ENCODE data around the gene PRKCI.

The PRKCI gene

DNA sequence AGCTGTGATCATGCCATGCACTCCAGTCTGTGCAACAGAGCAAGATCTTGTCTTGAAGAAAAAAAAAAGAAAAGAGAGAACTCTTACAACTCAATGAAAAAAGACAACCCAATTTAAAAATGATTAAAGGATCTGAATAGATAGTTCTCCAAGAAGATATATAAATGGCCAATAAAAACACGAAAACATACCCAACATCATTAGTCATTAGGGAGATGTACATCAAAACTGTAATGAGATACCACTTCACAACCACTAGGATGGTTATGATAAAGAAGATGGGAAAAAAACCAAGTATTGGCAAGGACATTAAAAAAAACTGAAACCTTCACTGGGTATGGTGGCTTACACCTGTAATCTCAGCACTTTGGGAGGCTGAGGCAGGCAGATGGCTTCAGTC is 2.4 kb upstream of the PRKCI start:
- peaks cover 23% of the 10 kb centered on the region for H3K79me2 ChIP-seq (ENCODE audit: control insufficient read depth, low read length)
- H3K4me3 ChIP-seq (ENCODE audit: low read length): no peak overlapping the region
- 0 out of 2 replicates have a peak, but pooled peaks cover 3% of the 10 kb centered on the region for H3K9me3 ChIP-seq (ENCODE audit: control insufficient read depth, insufficient read depth, low read length)
- H4K20me1 ChIP-seq (ENCODE audit: control insufficient read depth, insufficient read depth, low read depth, low read length): no peaks in the 10 kb centered on the region
- no peak overlapping the region for H3K4me2 ChIP-seq (ENCODE audit: low read length)
- peaks cover 11% of the 10 kb centered on the region for H3K4me1 ChIP-seq (ENCODE audit: control insufficient read depth, low read length)
- no peaks in the 10 kb centered on the region for H3F3A ChIP-seq (ENCODE audit: control insufficient read depth, insufficient read depth)
- no peaks in the 10 kb centered on the region for H3K9me2 ChIP-seq (replicated peaks; ENCODE audit: control insufficient read depth, low read length)
- H3K36me3 ChIP-seq (ENCODE audit: control insufficient read depth, low read length): no peaks in the 10 kb centered on the region
- no peak for TF ChIP-seq EZH2phosphoT487 (IDR thresholded peaks at IDR 0.05; ENCODE audit: borderline replicate concordance, low read length)
- TF ChIP-seq, protein P1, sequence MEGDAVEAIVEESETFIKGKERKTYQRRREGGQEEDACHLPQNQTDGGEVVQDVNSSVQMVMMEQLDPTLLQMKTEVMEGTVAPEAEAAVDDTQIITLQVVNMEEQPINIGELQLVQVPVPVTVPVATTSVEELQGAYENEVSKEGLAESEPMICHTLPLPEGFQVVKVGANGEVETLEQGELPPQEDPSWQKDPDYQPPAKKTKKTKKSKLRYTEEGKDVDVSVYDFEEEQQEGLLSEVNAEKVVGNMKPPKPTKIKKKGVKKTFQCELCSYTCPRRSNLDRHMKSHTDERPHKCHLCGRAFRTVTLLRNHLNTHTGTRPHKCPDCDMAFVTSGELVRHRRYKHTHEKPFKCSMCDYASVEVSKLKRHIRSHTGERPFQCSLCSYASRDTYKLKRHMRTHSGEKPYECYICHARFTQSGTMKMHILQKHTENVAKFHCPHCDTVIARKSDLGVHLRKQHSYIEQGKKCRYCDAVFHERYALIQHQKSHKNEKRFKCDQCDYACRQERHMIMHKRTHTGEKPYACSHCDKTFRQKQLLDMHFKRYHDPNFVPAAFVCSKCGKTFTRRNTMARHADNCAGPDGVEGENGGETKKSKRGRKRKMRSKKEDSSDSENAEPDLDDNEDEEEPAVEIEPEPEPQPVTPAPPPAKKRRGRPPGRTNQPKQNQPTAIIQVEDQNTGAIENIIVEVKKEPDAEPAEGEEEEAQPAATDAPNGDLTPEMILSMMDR (IDR thresholded peaks at IDR 0.05; ENCODE audit: low read depth, low read length, poor library complexity, severe bottlenecking): no peak
- H3K27me3 ChIP-seq (ENCODE audit: control insufficient read depth, low read length): no peaks in the 10 kb centered on the region
- H3K27ac ChIP-seq (ENCODE audit: low read depth, low read length): no peak overlapping the region

DNA sequence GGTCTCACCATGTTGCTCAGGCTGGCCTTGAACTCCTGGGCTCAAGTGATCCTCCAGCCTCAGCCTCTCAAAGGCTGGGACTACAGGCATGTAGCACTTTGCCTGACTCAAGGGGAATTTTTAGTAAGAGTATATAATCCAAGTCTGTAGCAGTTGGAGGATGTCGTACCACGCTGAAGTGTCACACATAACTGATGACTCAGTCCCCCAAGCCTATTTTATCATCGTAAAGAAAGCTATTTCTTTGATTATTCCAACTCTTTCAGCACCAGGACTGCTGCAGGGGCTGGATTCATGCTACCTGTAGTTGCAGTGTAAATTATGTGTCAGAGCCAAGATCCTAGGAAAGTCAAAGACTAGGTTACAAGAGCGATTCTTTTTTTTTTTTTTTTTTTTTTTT is 1.4 kb upstream of the PRKCI start:
- no peaks in the 10 kb centered on the region for H3K27me3 ChIP-seq (ENCODE audit: control insufficient read depth, low read length)
- TF ChIP-seq, protein P1 (IDR thresholded peaks at IDR 0.05; ENCODE audit: low read depth, low read length, poor library complexity, severe bottlenecking): no peak
- no peak for TF ChIP-seq EZH2phosphoT487 (IDR thresholded peaks at IDR 0.05; ENCODE audit: borderline replicate concordance, low read length)
- H3K27ac ChIP-seq (ENCODE audit: low read depth, low read length): no peak overlapping the region
- H3F3A ChIP-seq (ENCODE audit: control insufficient read depth, insufficient read depth): no peaks in the 10 kb centered on the region
- peaks cover 11% of the 10 kb centered on the region for H3K4me1 ChIP-seq (ENCODE audit: control insufficient read depth, low read length)
- 0 out of 2 replicates have a peak, but pooled peaks cover 3% of the 10 kb centered on the region for H3K9me3 ChIP-seq (ENCODE audit: control insufficient read depth, insufficient read depth, low read length)
- H3K4me3 ChIP-seq (ENCODE audit: low read length): no peak overlapping the region
- H3K79me2 ChIP-seq (ENCODE audit: control insufficient read depth, low read length): peaks cover 30% of the 10 kb centered on the region
- H3K9me2 ChIP-seq (replicated peaks; ENCODE audit: control insufficient read depth, low read length): no peaks in the 10 kb centered on the region
- H4K20me1 ChIP-seq (ENCODE audit: control insufficient read depth, insufficient read depth, low read depth, low read length): no peaks in the 10 kb centered on the region
- H3K36me3 ChIP-seq (ENCODE audit: control insufficient read depth, low read length): no peaks in the 10 kb centered on the region
- H3K4me2 ChIP-seq (ENCODE audit: low read length): no peak overlapping the region

GRCh38 chr3:170222647-170223541 is 670 bp downstream of the PRKCI start:
- Histone ChIP-seq H3K27me3 (ENCODE audit: control insufficient read depth, low read length) (no peaks in the 10 kb centered on the region), H3K9me2 (replicated peaks; ENCODE audit: control insufficient read depth, low read length) (no peaks in the 10 kb centered on the region), H3K9me3 (ENCODE audit: control insufficient read depth, insufficient read depth, low read length) (no peaks in the 10 kb centered on the region), H4K20me1 (ENCODE audit: control insufficient read depth, insufficient read depth, low read depth, low read length) (no peaks in the 10 kb centered on the region), H3K4me2 (ENCODE audit: low read length) (peak overlapping the region; percentile 84), H3K4me1 (ENCODE audit: control insufficient read depth, low read length) (peaks cover 11% of the 10 kb centered on the region), H3K79me2 (ENCODE audit: control insufficient read depth, low read length) (peaks cover 49% of the 10 kb centered on the region), H3K4me3 (ENCODE audit: low read length) (peak overlapping the region; percentile 72), H3K27ac (ENCODE audit: low read depth, low read length) (peak overlapping the region; percentile 49; the same call in 1 of the 2 replicates), H3K36me3 (ENCODE audit: control insufficient read depth, low read length) (no peaks in the 10 kb centered on the region), H3F3A (ENCODE audit: control insufficient read depth, insufficient read depth) (no peaks in the 10 kb centered on the region)
- TF ChIP-seq, protein P1 (IDR thresholded peaks at IDR 0.05; ENCODE audit: low read depth, low read length, poor library complexity, severe bottlenecking): no peak
- no peak for TF ChIP-seq EZH2phosphoT487 (IDR thresholded peaks at IDR 0.05; ENCODE audit: borderline replicate concordance, low read length)
